GM21786 (cell line): Measurements from ENCODE around the gene ABHD8.

Experiments used
- ATAC-seq: cut with Tn5 transposase; IDR thresholded peaks from one replicate; pipeline ENCODE4 v1.9.1; 2021; ENCODE audit not compliant: unreplicated experiment

ABHD8 gene

DNA sequence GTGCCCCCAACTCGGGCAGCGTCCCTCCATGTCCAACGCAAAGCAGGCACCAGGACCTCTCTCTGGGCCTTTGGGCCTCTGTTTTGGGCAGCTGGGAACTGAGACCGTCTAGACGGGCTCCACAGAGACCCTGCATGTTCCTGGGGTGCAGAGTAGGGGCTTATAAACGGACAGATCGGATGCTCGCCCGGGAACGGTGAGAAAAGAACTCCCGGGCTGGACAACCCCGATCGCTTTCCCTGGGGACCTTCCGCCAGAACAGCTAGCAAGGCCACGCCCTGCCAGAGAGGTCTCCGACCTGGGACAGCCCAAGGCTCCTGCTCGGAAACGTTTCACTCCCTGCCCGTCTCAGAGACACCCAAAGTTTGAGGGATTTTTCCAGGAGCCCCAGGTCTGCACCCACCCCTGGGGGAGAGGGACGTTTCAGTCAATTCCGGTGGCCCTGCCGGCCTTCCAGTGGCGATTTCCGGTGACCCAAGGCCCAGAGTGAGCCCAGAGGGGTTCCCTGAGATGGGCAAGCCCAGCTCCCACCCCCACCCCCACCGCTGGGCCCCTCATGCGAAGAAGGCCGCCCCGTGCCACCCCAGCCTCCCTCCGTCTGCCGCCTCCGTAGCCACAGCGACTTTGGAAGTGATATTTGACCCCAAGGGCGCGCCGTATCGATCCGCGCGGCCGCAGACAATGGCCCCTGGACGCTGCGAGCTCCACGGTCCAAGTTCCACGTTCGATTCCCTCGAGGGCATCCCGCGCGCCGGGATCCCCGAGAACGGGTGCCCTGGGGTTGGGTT, 59.2 kb downstream of the ABHD8 start:
- no peak for ATAC-seq

DNA sequence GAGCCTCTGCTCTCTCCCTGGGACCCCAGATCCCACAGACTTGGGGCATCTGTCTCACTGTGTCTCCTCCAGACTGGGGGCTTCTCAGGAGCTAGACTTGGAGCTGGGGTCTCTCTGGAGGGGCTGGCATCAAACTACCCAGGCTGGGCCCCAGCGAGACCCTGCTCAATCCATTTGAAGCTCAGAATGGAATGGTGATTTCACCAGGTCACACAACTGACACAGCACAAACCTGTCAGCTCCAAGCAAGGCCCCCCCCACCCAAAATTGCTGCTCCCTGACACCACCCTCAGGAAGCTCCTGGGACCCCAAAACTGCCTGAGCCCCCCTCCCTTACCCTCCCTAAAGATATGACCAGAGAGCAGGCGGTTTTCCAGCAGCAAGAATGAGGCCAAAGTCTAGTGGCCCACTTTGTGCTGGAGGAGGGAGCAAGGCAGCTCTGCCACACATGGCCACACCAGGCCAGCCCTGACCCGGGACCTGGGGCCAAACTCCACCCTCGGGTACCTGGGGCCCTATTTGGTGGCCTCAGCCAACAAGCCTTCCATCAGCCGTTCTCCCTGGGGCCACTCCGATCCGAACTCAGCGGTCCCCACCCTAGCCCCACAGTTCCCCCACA, 59.9 kb downstream of the ABHD8 start:
- no peak for ATAC-seq

DNA sequence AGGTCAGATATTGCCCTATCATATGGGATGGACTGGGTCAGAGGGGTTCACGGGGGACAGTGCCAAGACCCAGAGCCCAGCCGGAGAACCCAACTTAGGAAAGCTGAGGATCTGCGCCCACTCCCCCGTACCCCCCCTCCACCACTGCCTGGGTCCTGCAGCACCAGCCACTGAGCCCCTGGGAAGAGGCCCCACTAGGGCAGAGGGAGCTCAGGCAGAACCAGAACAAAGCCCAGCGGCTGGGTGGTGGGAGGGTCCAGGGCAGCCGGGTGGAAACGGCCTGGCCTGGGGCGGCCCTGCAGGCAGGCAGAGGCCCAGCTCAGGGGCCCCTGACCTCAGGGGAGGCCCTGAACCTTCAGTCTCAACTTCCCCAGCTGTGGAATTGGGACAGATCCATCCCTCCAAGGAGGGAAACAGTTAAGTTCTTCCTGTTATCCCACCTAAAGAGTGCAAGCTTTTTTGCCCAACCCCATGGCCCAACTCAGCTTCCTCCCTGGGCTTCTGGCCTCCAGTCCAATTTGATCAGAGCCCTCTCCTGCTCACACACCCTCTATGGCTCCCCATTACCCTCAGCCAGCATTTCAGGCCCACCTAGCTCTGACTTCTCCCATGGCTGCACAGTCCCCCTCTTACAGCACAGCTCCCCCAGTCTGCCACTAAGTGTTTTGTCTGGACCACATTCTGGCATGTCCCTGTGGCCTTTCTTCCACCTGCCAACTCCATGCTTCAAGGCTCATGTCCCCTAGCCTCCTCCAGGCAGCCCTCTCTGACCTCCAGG, 60.6 kb downstream of the ABHD8 start:
- no peak for ATAC-seq
